DND-41 (cell line): ENCODE measurements around the gene ERCC5.

ENCODE experiments used
- ATAC-seq: fragments of 200-7000 bp; cut with Tn5 transposase; 3 replicates; pipeline ENCODE4 v1.9.1; 2021; ENCODE audit warnings: low read depth; ENCODE audit not compliant: insufficient read depth
- DNase-seq: peaks from one replicate; pipeline ENCODE4 v3.0.0-alpha.2; 2020
- H2AFZ ChIP-seq: 2 replicates; pipeline ENCODE4 v1.6.0; 2012; ENCODE audit warnings: low read depth, low read length
- H3K27ac ChIP-seq: 2 replicates; pipeline ENCODE4 v1.5.1; 2012; ENCODE audit warnings: low read length, inconsistent platforms
- H3K27me3 ChIP-seq: fragments of 200-600 bp; sonication (generic); 2 replicates; pipeline ENCODE4 v1.6.0; 2012; ENCODE audit warnings: low read length, mild to moderate bottlenecking, inconsistent platforms; ENCODE audit not compliant: insufficient read depth, poor library complexity
- H3K36me3 ChIP-seq: 2 replicates; pipeline ENCODE4 v1.5.1; 2012; ENCODE audit warnings: low read length, inconsistent platforms; ENCODE audit not compliant: insufficient read depth
- H3K4me1 ChIP-seq: 2 replicates; pipeline ENCODE4 v1.5.1; 2012; ENCODE audit warnings: mild to moderate bottlenecking, low read length; ENCODE audit not compliant: insufficient read depth
- H3K4me2 ChIP-seq: 2 replicates; pipeline ENCODE4 v1.6.0; 2012; ENCODE audit warnings: mild to moderate bottlenecking, moderate library complexity, low read length, inconsistent platforms; ENCODE audit not compliant: insufficient read depth
- H3K4me3 ChIP-seq, 2 experiments: fragments of 200-600 bp in 1 of 2; shearing (Covaris generic) in 1 of 2; 2 replicates each; pipeline ENCODE4 v1.5.1; 2012 to 2016; ENCODE audit warnings: inconsistent platforms in 2 of 2, low read length in 2 of 2, mild to moderate bottlenecking in 2 of 2, low read depth in 1 of 2, moderate library complexity in 1 of 2
- H3K79me2 ChIP-seq: 2 replicates; pipeline ENCODE4 v1.6.0; 2012; ENCODE audit warnings: low read length, inconsistent platforms; ENCODE audit not compliant: insufficient read depth
- H3K9ac ChIP-seq: 2 replicates; pipeline ENCODE4 v1.6.0; 2012; ENCODE audit warnings: low read depth, mild to moderate bottlenecking, inconsistent platforms, low read length, moderate library complexity
- H3K9me3 ChIP-seq: 2 replicates; pipeline ENCODE4 v1.5.1; 2012; ENCODE audit warnings: low read length, moderate library complexity, mild to moderate bottlenecking, inconsistent platforms; ENCODE audit not compliant: insufficient read depth, severe bottlenecking
- H4K20me1 ChIP-seq: 2 replicates; pipeline ENCODE4 v1.6.0; 2012; ENCODE audit warnings: low read length; ENCODE audit not compliant: insufficient read depth
- EZH2 ChIP-seq: IDR thresholded peaks from 3 replicates; pipeline ENCODE4 v1.6.1; 2012; ENCODE audit warnings: borderline replicate concordance, low read depth, mild to moderate bottlenecking, moderate library complexity, low read length, inconsistent platforms; ENCODE audit not compliant: severe bottlenecking
- TF ChIP-seq, protein P1 (sequence below): IDR thresholded peaks from 2 replicates; pipeline ENCODE4 v1.5.1; 2012; ENCODE audit warnings: borderline replicate concordance, low read length, moderate library complexity, mild to moderate bottlenecking; ENCODE audit not compliant: poor library complexity, severe bottlenecking; ENCODE audit errors: extremely low read depth

The ERCC5 gene

DNA sequence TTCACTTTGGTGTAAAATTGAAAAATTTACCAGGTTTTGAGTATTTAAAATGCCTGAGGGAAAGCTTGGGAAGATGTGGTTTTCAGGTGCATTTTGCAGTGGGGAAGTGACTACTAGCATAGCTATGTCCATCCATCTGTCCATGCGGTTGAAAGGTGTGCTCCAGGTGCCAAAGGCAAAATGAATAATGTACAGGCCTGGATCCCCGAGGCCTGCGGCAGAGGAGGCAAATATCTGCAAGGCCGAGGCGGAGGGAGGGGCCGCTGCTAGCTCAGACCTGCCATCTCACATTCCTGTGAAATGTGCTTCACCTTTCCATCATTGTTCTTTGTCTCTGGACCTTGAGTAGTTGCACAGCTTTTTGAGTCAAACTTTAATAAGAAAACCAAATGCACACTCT lies 65.5 kb downstream of the ERCC5 start:
- H3K4me2 ChIP-seq = no peak overlapping the region
- TF ChIP-seq, protein P1, sequence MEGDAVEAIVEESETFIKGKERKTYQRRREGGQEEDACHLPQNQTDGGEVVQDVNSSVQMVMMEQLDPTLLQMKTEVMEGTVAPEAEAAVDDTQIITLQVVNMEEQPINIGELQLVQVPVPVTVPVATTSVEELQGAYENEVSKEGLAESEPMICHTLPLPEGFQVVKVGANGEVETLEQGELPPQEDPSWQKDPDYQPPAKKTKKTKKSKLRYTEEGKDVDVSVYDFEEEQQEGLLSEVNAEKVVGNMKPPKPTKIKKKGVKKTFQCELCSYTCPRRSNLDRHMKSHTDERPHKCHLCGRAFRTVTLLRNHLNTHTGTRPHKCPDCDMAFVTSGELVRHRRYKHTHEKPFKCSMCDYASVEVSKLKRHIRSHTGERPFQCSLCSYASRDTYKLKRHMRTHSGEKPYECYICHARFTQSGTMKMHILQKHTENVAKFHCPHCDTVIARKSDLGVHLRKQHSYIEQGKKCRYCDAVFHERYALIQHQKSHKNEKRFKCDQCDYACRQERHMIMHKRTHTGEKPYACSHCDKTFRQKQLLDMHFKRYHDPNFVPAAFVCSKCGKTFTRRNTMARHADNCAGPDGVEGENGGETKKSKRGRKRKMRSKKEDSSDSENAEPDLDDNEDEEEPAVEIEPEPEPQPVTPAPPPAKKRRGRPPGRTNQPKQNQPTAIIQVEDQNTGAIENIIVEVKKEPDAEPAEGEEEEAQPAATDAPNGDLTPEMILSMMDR = no peak
- TF ChIP-seq EZH2 = no peak
- peaks cover 9% of the 10 kb centered on the region for H3K27me3 ChIP-seq
- ATAC-seq = no peak
- no peak overlapping the region for H3K9ac ChIP-seq
- no peaks in the 10 kb centered on the region for H4K20me1 ChIP-seq
- H3K79me2 ChIP-seq = no peaks in the 10 kb centered on the region
- no peak overlapping the region for H3K4me3 ChIP-seq
- no peaks in the 10 kb centered on the region for H3K36me3 ChIP-seq
- H3K27ac ChIP-seq = no peak overlapping the region
- no peaks in the 10 kb centered on the region for H3K9me3 ChIP-seq
- DNase-seq = no peak
- no peak overlapping the region for H2AFZ ChIP-seq
- no peaks in the 10 kb centered on the region for H3K4me1 ChIP-seq

DNA sequence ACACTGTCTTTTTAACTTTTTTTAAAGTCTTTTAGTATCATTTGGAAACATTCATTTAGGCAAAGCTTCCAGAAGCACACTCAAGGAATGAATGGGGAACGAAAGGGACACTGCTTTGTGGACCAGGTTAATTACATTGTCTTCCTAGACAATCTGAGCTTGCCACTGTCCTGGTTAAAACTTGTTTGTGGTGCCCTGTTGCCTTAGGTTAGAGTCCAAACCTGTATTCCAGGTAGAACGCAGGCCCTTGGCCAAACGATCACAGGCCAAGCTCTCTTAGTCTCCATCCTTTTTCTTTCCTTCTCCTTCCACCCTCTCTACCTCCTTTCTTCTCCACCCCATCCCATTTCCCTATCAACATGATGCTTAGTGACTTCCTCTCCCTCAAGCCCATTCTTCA lies 66.8 kb downstream of the ERCC5 start:
- H3K9me3 ChIP-seq = no peaks in the 10 kb centered on the region
- H3K79me2 ChIP-seq = no peaks in the 10 kb centered on the region
- no peak for TF ChIP-seq EZH2
- TF ChIP-seq, protein P1 = no peak
- H4K20me1 ChIP-seq = no peaks in the 10 kb centered on the region
- no peak overlapping the region for H3K4me3 ChIP-seq
- H2AFZ ChIP-seq = no peak overlapping the region
- H3K27me3 ChIP-seq = peaks cover 16% of the 10 kb centered on the region
- H3K4me1 ChIP-seq = no peaks in the 10 kb centered on the region
- no peak overlapping the region for H3K4me2 ChIP-seq
- ATAC-seq = no peak
- no peak overlapping the region for H3K9ac ChIP-seq
- no peak overlapping the region for H3K27ac ChIP-seq
- no peak for DNase-seq
- no peaks in the 10 kb centered on the region for H3K36me3 ChIP-seq

DNA sequence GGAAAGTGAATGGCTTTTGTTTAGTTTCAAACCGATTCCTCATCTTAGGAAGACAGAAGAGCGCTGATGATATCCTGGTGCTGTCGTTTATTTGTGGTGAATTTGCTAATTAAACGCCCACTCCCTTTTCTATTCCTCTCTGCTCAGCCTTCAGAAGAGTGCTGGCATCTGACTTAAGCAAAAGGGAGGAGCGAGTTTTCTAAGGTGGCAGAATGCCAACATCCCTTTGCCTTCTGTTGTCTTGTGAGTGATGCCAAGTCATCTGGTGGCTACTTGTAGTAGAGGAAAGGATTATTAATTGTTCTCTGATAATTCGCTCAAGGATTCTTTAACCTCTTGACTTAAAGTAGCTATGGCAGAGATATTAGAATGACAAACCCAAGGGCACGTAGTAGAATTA lies 68.1 kb downstream of the ERCC5 start:
- Histone ChIP-seq H3K36me3 (no peaks in the 10 kb centered on the region), H3K27me3 (peaks cover 11% of the 10 kb centered on the region), H3K79me2 (no peaks in the 10 kb centered on the region), H3K4me1 (no peaks in the 10 kb centered on the region), H3K4me2 (no peak overlapping the region), H3K9me3 (no peaks in the 10 kb centered on the region), H3K9ac (no peak overlapping the region), H3K4me3 (no peak overlapping the region), H4K20me1 (no peaks in the 10 kb centered on the region), H3K27ac (no peak overlapping the region), H2AFZ (no peak overlapping the region)
- no peak for ATAC-seq
- TF ChIP-seq EZH2 = no peak
- TF ChIP-seq, protein P1 = no peak
- DNase-seq = no peak
